ENCODE results near the gene UNKL.

UNKL gene

DNA sequence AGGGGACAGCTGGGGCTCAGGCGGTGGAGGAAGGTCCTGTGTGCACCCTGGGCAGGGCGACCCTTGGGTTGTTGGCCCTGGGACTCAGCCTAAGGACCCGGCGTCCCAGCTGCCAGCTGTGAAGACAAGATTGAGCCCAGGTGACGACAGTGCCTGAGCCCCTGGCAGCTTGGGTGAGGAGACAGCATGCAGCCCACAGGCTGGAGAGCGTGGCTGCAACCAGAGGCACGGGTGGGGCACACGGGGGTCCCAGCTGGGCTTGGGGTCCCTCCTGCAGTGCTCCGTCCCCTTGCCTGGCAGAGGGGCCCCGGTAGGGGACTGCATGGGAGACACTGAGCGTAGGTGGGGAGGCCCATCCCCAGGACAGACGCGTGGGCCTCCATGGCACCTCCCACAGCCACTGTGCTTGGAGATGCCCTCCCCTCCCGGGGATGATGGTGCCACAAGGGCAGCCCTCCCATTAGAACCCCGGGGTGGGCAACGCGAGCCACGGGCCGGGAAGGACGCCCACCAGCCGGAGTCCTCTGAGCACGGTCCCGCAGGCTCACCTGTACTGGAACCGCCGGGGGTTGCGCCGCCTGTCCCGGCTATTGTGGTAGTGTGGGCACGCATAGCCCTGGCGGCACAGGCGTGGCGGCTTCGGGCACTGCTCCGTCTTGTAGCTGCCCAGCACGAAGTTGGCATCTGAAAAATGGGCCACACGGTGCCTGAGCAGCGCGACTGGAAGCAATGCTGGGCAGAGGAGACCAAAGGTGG is 15.5 kb downstream of the UNKL start:
- DNase-seq: no peak

GRCh38 chr16:1398351-1398750 is 16.2 kb downstream of the UNKL start:
- no peak for DNase-seq

GRCh38 chr16:1397779-1398178 is 16.7 kb downstream of the UNKL start:
- DNase-seq: no peak

DNA sequence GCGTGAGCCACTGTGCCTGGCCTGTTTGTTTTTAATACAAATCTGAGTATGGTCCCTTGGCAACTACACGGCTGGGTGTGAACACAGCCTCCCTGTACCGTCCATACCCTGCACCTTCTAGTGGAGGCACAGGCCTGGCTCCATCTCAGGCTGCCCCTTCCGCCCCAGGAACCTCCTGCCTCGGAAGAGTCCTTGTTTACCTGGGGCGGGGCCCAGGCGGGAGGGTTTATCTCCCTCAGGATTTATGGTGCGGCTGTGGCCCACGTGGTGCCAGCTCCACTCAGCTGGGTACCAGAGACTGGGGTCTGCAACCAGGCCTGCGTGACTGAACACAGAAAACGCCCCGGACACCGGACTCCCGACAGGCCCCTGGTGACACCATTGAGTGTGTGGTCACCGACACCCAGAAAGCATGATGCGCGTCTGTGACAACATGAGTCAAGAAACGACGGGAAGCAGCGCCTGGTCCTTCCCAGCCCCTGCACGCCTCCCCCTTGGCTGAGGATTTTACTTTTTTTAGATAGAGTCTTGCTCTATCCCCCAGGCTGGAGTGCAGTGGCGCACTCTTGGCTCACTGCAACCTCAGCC is 19.0 kb downstream of the UNKL start:
- DNase-seq: no peak

DNA sequence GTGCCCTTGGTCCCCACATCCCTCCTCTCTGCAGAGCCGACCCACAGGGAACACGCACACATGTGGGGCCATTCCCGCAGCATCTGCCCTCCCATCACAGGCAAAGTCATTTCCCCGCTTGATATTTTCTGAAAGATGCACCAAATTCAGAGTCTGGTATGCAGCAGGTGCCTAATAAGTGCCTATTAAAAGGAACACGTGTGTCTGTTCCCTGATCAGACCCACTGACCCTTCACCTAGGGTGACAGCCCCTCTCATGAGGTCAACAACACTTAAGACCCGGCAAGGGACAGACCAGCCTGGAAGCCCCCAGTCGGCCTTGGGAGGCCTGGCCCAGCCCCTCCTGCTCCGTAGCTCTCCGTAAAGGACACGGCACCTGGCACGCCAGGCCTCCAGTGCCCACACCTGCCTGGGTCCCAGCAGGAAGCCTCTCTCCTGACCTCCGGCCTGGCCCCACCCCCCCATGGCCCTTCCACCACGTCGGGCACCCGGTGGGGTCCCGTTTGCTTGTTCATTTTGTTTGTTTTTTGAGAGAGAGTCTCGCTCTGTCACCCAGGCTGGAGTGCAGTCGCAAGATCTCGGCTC is 20.0 kb downstream of the UNKL start:
- DNase-seq: no peak

GRCh38 chr16:1393613-1394176 is 20.8 kb downstream of the UNKL start:
- no peak for DNase-seq

DNA sequence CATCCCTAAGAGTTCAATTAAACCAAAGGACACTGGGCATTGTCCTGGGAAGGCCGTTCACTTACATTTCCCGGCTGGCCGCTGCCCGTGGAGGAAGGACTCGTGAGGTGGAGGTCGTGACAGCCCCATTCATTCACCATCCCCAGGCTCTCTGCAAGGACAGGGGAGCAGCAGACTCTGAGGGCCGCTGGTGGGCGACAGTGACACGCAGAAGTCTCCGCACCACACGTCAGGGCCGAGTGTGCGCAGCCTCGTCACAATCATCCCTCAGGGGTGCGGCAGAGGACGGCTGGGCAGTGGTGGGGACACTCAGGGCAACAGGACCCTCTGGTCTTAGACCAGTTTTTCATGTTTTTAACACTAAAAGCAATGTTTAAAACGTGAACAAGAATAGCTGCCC is 21.7 kb downstream of the UNKL start:
- no peak for DNase-seq

DNA sequence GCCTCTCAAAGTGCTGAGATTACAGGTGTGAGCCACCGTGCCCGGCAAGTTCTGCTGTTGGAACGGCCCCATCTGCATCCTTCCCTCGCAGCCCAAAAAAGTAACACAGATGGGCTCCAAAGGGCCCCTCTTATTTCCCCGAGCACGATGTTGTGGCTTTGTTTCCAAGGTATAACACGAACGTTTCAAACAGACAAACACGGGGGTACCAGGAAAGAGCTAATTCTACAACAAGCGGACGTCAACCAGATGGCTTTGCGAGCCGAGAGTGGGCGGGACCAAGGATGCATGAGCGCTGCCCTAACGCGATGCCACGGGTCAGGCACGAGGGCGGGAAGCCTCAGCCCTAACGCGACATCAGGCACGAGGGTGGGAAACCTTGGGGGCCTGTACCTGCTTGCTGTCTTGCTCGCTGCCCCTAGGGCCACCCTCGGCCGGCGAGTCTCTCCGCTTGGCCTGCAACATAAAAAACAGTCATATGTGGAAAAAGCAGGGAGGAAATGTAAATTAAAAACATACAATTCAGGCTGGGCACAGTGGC is 24.2 kb downstream of the UNKL start:
- no peak for DNase-seq

- DNase-seq: no peak
These were observed 24.7 kb downstream of the UNKL start for GRCh38 chr16:1389762-1390161.

- DNase-seq: no peak
These were observed 27.2 kb downstream of the UNKL start for GRCh38 chr16:1387331-1387730.

GRCh38 chr16:1385232-1385631 is 29.3 kb downstream of the UNKL start:
- DNase-seq: no peak

DNA sequence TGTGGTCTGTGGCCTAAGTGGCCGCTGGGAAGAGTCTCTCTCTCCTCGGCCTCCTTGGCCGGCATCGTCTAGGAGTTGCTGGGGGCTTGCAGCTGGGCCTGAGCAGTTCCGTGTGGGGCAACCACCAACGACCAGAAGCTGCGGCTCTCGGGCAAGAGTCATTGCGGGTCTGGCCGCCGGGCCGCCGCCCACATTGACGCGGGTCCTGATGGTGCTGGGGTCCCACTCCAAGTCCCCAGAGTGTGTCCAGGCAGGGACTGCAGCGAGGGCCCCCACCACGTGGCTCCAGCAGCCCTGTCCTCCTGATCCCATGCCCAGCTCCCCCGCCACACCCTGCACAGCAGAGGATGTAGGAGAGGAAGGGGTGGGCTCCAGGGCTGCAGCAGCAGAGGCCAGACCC is 30.9 kb downstream of the UNKL start:
- no peak for DNase-seq

- no peak for DNase-seq
These were observed 32.7 kb downstream of the UNKL start for GRCh38 chr16:1381612-1382406.

GRCh38 chr16:1380195-1380594 is 34.3 kb downstream of the UNKL start:
- DNase-seq: no peak

DNA sequence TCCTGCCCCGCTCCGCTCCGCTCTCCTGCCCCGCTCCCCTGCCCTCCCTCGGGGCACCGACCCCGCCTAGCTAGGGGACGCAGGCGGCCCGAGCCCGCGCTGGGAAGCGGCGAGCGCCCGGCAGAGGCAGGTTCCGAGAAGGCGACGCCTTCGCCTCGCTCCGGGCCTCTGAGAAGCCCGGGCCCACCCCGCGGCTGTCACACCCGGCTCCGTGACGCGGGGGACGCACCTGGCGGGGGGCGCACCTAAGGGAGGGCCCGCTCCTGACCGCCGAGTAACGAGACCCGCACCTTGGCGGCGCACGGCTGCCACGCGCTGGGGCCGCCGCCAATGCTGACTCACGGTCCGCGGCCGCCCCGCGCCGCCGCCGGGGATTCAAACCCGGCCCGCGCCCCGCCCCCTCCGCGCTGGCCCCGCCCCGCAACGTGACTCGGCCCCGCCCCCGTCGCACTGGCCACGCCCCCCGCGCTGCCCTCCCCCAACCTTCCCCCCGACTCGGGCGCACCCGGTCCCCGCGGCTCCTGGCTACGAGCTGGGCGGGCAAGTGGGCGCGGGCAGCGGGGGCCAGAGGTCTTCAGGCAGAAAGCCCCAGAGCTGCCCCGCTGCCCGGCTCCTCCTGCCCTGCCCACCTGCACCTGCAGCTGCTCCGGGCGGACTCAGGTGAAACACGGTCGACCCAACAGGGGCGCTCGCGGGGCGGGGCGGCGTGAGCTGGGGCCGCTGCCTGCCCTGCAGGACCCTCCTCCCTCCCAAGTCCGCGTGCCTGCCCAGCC is 35.0 kb downstream of the UNKL start:
- no peak for DNase-seq

DNA sequence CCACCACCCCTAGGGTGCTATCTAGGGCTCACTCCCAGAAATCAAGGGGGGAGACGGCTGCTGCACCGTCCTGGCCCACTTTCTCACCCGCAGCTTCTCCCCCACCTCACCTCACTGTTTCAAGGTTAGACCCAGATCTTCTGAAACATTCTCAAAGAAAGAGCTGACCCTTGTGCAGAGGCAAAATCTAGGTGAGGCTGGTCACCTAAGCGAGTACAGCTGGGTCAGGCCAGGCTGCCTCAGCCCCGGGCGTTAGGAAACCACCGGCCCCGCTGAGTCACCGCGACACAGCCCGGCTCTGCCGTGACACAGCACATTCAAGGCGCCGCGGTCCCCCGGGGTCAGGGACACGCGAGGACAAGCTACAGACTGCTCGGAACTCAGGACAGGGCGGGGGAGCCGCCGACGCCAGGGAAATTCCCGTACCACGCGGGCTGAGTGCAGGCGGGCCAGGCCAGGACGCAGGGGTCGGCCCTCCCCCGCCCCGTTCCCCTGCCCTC is 35.6 kb downstream of the UNKL start:
- DNase-seq: no peak

- no peak for DNase-seq
These were observed 36.3 kb downstream of the UNKL start for GRCh38 chr16:1378087-1378803.

DNA sequence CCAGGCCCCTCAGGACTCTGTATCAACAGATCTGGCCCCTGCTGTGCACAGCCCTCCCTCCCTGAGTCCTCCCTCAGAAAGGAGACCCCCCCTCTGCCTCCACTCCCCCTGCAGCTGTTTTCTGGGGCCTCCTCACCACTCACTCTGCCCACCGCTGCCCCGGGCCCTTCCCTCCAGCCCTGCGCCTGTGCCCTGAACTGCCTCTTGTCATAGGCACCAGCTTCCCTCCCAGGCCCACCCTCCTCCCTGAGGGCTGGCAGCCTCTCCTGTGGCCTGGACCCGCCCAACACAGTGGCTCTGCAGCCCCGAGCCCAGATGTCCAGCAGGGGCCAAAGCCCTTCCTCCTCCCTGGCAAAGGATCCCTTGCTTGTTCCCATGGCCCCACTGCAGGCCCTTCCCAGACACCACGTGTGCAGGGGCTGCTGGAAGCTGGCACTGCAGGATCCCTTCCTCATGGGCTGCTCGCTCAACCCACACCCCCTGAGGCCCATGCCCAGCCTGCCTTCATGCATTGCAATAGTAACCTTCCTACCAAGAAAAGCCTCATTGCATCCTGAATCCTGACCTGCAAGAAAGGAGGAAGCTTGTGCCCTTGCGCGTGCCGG is 37.0 kb downstream of the UNKL start:
- DNase-seq: no peak

DNA sequence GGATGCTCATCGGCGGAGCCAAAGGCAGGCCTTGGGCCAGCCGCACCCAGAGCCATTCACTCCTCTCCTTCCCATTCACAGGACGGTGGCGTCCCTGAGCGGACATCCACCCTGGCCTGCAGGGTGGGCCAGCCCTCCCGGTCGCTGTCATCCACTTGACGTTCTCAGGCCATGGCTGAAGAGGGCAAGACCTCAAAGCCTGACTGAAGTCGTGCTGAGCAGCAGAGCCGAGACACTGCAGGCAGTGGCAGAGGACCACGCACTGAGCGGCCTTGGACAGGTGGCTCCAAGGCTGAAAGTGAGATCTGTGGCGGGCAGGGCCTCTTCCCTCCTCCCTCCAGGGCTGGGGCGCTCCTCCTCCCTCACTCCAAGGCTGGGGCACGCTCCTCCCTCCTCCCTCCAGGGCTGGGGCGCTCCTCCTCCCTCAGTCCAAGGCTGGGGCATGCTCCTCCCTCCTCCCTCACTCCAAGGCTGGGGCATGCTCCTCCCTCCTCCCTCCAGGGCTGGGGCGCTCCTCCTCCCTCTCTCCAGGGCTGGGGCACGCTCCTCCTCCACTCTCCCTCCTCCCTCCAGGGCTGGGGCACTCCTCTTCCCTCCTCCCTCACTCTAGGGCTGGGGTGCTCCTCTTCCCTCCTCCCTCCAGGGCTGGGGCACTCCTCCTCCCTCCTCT is 38.6 kb downstream of the UNKL start:
- no peak for DNase-seq

DNA sequence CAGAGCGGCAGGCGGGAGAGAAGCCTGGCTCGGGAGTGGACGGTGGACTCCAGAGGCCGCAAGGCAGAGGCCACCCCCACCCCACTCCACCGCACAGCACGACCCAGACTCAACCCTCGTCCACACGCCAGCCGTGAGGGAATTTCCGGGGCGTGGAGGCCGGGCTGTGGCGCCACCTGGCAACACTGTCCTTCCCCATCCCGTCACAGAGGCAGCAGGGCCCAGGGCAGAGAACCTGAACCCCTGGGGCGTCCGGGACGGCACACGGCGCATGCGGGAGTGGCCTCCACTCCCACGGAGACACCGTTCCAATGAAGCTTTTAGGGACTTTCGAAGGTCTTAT is 39.2 kb downstream of the UNKL start:
- DNase-seq: no peak

Measured in NCI-H2081 treated with DMSO at 0.1 percent for 48 hours (cell line).